Spleen (tissue), 7 donors: Measurements from ENCODE around the gene NMNAT2.

Source experiments
- CTCF ChIP-seq, 11 experiments: fragments of 200-600 bp in 7 of 11; fragments of 450-650 bp in 4 of 11; sonication (generic) in 4 of 11; IDR thresholded peaks in 8 of 11; conservative IDR thresholded peaks in 3 of 11; 1 replicate in 7 of 11; 2 replicates in 4 of 11; pipeline versions ENCODE4 v1.4.0 to v1.8.0; 2016 to 2021; ENCODE audit warnings: antibody characterized with exemption in 11 of 11, inconsistent platforms in 4 of 11, mild to moderate bottlenecking in 1 of 11
- POLR2A ChIP-seq, 3 donors: fragments of 450-650 bp; IDR thresholded peaks; one replicate each; pipeline ENCODE4 v1.5.1; 2017; ENCODE audit warnings: antibody characterized with exemption in 3 of 3, mild to moderate bottlenecking in 1 of 3
- POLR2AphosphoS5 ChIP-seq, 3 donors: sonication (generic); formaldehyde crosslinking; IDR thresholded peaks; one replicate each; pipeline ENCODE4 v1.5.1; 2017; ENCODE audit warnings: antibody characterized with exemption in 3 of 3
- donor health status: DM: no; HTN: no; CAD: no; lungs with moderate emphysema.
- donor health status: DM: no; HTN: no; CAD: no.
- donor health status: DM: no; HTN: no; CAD: no.

DNA sequence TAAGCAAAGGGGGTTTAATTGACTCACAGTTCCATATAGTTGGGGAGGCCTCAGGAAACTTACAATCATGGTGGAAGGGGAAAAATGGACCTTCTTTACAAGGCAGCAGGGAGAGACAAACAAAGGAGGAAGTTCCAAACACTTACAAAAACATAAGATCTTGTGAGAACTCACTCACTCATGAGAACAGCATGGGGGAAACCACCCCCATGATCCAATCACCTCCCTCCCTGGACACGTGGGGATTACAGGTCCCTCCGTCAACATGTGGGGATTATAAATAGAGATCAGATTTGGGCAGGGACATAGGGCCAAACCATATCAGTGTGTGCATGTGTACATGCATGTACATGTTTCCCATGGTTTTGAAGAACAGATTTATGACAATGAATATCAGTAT, 48.6 kb upstream of the NMNAT2 start:
- TF ChIP-seq POLR2A (IDR thresholded peaks at IDR 0.05) (no peak), CTCF (IDR thresholded peaks at IDR 0.05 in 8 of 11, conservative IDR thresholded peaks at IDR 0.05 in 3 of 11) (no peak), POLR2AphosphoS5 (IDR thresholded peaks at IDR 0.05) (no peak)
